ENCODE measurements around the gene DPYSL5.

DNA sequence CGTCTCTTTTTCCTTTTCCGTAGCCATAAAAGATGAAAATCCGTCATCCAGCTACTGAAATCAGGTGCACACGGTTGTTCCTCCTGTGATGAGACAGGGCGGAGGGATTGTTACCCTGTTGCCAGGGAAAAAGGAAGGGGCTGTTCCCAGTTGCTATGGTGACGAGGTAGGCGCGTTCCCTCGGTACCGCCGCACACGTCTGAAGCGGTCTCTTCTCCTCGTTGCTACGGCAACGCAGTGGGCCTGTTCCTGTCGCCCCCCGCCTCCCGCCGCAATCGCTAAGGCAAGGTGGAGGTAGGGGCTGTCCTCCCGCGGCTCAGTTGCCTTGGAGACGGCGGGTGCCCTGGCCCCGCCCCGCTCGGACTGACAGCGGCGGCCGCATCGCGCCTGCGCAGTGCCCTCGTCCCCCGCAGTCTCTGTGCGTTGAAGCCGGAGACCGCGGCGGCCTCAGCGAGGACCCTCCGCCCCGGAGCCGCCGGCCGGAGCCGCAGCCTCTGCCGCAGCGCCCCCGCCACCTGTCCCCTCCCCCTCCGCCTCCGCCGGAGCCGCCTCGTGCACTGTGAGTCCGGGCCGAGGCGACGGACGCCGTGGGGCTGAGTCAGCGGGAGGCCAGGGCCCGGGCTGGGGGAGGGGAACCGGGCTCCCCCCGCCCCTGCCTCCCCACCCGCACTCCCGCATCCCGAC lies 122.5 kb downstream of the DPYSL5 start, which contains the start of gene MAPRE3:
- no peak for TF ChIP-seq EZH2phosphoT487 (IDR thresholded peaks at IDR 0.05; ENCODE audit: borderline replicate concordance)
- TF ChIP-seq, protein P1, sequence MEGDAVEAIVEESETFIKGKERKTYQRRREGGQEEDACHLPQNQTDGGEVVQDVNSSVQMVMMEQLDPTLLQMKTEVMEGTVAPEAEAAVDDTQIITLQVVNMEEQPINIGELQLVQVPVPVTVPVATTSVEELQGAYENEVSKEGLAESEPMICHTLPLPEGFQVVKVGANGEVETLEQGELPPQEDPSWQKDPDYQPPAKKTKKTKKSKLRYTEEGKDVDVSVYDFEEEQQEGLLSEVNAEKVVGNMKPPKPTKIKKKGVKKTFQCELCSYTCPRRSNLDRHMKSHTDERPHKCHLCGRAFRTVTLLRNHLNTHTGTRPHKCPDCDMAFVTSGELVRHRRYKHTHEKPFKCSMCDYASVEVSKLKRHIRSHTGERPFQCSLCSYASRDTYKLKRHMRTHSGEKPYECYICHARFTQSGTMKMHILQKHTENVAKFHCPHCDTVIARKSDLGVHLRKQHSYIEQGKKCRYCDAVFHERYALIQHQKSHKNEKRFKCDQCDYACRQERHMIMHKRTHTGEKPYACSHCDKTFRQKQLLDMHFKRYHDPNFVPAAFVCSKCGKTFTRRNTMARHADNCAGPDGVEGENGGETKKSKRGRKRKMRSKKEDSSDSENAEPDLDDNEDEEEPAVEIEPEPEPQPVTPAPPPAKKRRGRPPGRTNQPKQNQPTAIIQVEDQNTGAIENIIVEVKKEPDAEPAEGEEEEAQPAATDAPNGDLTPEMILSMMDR (conservative IDR thresholded peaks at IDR 0.05; ENCODE audit: low read length), result no peak
